Spinal cord (tissue), 10 donors: ENCODE data around the gene HSPBP1. TPM values are rescaled to one million over a fixed set of nuclear protein-coding genes. Genes with fewer than 3 reads are reported as not detected.

Experiments
- DNase-seq, 6 donors: peaks; one replicate each; pipeline versions ENCODE4 v3.0.0 to v3.0.0-alpha.2; 2013 to 2015; ENCODE audit warnings: low spot score in 6 of 6, low read depth in 4 of 6
- H3K27ac ChIP-seq: one replicate; pipeline ENCODE4 v1.5.1; 2013; ENCODE audit warnings: low read depth, low read length, control low read depth
- H3K27me3 ChIP-seq: one replicate; pipeline ENCODE4 v1.6.1; 2013; ENCODE audit warnings: low read length; ENCODE audit not compliant: control insufficient read depth, insufficient read depth
- H3K36me3 ChIP-seq: one replicate; pipeline ENCODE4 v1.6.1; 2013; ENCODE audit warnings: low read length; ENCODE audit not compliant: control insufficient read depth, insufficient read depth
- H3K4me1 ChIP-seq: one replicate; pipeline ENCODE4 v1.6.1; 2013; ENCODE audit warnings: low read length; ENCODE audit not compliant: control insufficient read depth, insufficient read depth
- H3K4me3 ChIP-seq: one replicate; pipeline ENCODE4 v1.5.1; 2013; ENCODE audit warnings: low read depth, low read length, control low read depth
- H3K9me3 ChIP-seq: one replicate; pipeline ENCODE4 v1.6.1; 2013; ENCODE audit warnings: low read length; ENCODE audit not compliant: control insufficient read depth, insufficient read depth
- WGBS: methylation state at CpG from one replicate; pipeline ENCODE4 v1.1.5; 2013; ENCODE audit warnings: missing lambda C conversion rate; ENCODE audit not compliant: insufficient coverage; 5-methylcytosine and 5-hydroxymethylcytosine counted together
- polyA plus RNA-seq, 2 donors: library from polyadenylated mRNA; unstranded; fragments of 120-200 nt; gene quantifications; one replicate each; pipeline ENCODE4 v1.2.1, GENCODE V29; 2013; ENCODE audit not compliant: insufficient read length in 2 of 2
- total RNA-seq, 2 donors: library from RNA; depleted of rRNA in 1 of 2; stranded (reverse); fragments of 120-200 nt in 1 of 2; fragments of >200 nt in 1 of 2; gene quantifications; one replicate each; pipeline versions ENCODE4 v1.2.3 to v1.2.4, GENCODE V29; 2013 to 2014
- donor health status: healthy.

Gene HSPBP1
- total and polyA plus RNA-seq, 4 donors = 19.6 to 71.4 (median 46.1) TPM

GRCh38 chr19:55248704-55249103 lies 31.2 kb downstream of the HSPBP1 start:
- no peak for DNase-seq
- Histone ChIP-seq H3K36me3 (peaks cover 92% of the 10 kb centered on the region), H3K9me3 (no peaks in the 10 kb centered on the region), H3K4me3 (no peak overlapping the region), H3K27me3 (no peaks in the 10 kb centered on the region), H3K4me1 (peaks cover 4% of the 10 kb centered on the region), H3K27ac (no peak overlapping the region)
- WGBS = 94% methylated on average over 6 of the region's 9 CpGs

GRCh38 chr19:55248166-55248675 lies 31.7 kb downstream of the HSPBP1 start:
- Histone ChIP-seq H3K27me3 (no peaks in the 10 kb centered on the region), H3K9me3 (no peaks in the 10 kb centered on the region), H3K36me3 (peaks cover 94% of the 10 kb centered on the region), H3K27ac (no peak overlapping the region), H3K4me3 (no peak overlapping the region), H3K4me1 (peaks cover 2% of the 10 kb centered on the region)
- no peak for DNase-seq
- WGBS = 90% methylated on average over 10 of the region's 10 CpGs

DNA sequence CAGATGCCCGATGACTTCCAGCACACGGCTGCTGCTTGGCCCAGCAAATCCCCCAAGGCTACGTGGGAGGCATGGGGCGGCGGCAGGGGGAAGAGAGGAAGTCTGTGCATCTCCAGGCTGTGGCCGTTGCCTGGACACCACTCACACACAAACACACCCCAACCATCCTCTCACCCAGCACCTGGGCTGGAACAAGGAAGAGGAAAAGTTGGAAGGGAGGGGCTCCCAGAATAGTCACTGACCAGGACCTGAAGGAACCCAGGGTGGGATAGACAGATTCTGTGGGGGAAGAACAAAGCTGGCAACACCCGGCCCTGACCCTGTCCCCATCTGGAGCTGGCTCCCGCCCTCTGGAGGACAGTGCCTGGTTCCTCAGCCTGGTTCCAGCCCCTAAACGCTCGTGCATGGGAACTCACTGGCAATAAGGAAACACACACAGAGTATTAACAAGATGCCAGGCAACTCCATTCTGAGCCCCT lies 32.2 kb downstream of the HSPBP1 start:
- Histone ChIP-seq H3K27me3 (no peaks in the 10 kb centered on the region), H3K27ac (no peak overlapping the region), H3K9me3 (no peaks in the 10 kb centered on the region), H3K4me3 (no peak overlapping the region), H3K4me1 (no peaks in the 10 kb centered on the region), H3K36me3 (peaks cover 94% of the 10 kb centered on the region)
- DNase-seq = no peak
- WGBS = 61% methylated on average over 4 of the region's 10 CpGs

DNA sequence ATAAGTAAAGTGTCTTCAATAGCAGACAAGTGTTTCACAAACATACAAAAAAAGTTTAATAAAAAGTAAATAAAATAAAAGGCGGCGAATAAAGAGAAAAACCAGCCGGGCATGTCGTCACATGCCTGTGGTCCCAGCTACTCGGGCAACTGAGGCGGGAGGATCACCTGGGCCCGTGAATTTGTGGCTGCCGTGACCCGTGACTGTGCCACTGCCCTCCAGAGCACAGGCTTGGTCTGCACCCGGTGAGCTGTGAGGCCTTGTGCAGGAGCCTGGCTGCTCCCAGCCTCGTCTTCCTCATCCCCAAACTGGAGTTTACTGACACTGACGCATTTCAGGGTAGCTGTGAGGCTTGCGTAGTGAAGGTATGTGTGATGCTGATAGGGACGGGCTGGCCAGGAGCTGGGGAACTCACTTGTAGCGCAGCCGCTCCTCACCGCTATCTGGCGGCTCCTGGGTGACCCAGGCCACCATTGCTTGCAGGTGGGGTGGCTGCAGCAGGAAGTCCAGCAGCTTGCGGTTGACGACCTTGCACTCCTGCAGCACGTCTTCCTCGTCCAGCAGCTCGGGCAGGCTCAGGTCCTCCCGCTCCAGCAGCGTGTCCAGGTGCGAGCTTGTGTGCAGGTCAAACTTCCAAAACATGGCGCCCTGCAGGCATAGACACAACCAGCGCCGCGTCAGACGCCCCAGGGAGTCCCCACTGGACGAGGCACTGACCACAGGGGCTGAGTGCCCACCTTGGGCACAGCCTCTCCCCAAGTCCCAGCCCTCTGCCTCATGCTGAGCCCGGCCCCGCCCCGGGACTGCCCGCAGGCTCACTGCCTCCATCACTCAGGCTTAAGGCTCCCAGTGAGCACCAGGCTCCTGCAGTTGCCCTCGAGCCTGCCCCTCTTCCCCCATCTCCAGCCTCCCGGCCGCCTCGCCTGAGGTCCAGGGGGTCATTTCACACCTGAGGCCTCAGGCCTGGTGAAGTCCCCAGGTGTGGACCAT lies 33.2 kb downstream of the HSPBP1 start:
- WGBS = 92% methylated on average over 40 of the region's 40 CpGs
- no peaks in the 10 kb centered on the region for H3K9me3 ChIP-seq
- H3K4me3 ChIP-seq = no peak overlapping the region
- H3K4me1 ChIP-seq = no peaks in the 10 kb centered on the region
- no peak overlapping the region for H3K27ac ChIP-seq
- H3K27me3 ChIP-seq = no peaks in the 10 kb centered on the region
- H3K36me3 ChIP-seq = peaks cover 96% of the 10 kb centered on the region
- no peak for DNase-seq

DNA sequence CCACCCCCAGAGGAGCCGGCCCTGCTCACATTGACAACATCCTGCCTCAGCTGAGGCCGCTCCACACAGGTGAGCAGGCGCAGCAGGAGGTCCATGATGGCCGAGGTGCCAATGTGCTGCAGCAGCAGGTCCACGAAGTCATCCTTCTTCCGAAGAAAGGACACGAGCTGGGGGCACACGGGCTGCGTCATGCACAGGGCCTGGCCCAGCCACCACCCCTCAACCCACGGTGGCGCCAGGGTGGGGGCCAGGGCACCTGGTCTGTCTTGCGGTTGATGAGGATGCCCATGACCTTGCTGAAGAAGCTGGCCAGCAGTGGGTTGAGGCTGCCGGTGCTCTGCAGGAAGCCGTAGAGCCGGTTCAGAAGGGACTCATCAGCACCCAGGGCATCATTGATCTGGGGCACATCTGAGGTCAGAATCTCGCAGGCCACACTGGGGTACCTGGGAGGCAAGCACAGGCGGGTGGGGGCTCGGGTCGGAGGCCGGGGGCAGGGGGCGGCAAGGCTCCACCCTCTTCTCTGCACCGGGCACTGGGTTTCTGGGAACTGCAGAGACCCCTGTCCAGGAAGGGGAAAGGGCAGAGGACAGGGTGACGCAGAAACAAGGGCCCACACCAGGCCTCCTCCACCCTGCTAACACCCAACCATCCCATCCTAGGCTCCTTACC lies 34.5 kb downstream of the HSPBP1 start:
- H3K36me3 ChIP-seq = peaks cover 97% of the 10 kb centered on the region
- 95% methylated on average over 22 of the region's 23 CpGs for WGBS

DNA sequence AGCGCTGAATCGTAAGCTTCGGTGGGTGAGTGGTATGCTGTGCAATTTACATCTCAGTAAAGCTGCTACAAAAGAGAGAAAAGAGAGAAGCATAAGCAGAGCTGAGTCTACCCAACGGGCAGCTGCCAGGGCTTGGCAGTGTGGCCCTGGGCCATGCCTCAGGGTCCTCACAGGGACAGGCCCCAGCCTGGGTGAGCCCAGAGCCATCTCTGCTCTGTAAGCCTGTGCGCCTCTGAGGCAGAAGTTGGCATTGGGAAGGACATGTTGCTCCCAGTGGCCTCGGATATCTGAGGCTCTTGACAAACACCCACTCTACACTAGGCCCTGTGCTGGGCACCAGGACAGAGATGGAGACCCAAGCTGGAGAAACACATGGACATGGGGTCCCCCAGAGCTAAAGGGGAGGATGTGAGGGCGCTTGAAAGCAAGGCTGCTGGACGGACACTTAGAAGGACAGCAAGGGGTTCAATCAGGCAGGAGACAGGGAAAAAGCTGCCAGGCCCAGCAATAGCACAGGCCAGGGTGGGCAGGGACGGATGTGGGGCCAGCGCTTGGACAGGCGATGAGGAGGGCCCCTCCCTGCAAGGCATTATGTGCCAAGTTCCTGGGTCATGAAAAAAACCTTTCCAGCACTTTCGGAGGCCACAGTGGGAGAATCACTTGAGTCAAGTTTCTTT lies 35.8 kb downstream of the HSPBP1 start:
- 94% methylated on average over 12 of the region's 12 CpGs for WGBS
- Histone ChIP-seq H3K4me1 (no peaks in the 10 kb centered on the region), H3K27me3 (no peaks in the 10 kb centered on the region), H3K9me3 (no peaks in the 10 kb centered on the region), H3K4me3 (no peak overlapping the region), H3K27ac (no peak overlapping the region), H3K36me3 (peaks cover 100% of the 10 kb centered on the region)
- no peak for DNase-seq

More for the DNA sequence above, 34.5 kb downstream of the HSPBP1 start:
- Histone ChIP-seq H3K4me1 (no peaks in the 10 kb centered on the region), H3K4me3 (no peak overlapping the region), H3K9me3 (no peaks in the 10 kb centered on the region), H3K27me3 (no peaks in the 10 kb centered on the region), H3K27ac (no peak overlapping the region)
- no peak for DNase-seq

DNA sequence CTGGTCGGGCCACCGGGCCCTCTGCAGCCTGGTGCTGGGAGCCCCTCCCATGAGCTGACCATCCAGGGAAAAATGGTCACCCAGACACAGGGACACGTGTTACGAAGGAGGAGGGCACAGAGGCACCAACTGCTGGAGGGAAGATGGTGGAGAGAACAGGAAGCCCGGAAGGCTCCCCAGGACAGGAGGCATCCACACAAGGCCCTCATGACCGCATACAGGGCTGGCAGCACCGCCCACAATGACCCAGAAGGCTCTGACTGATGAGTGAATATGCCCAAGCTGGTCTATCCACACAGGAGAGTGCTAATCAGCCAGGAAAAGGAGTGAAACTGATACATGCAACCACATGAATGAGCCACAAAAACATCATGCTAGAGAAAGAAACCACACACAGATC lies 37.4 kb downstream of the HSPBP1 start:
- no peaks in the 10 kb centered on the region for H3K4me1 ChIP-seq
- no peak overlapping the region for H3K27ac ChIP-seq
- H3K27me3 ChIP-seq = no peaks in the 10 kb centered on the region
- WGBS = 84% methylated on average over 7 of the region's 7 CpGs
- peaks cover 100% of the 10 kb centered on the region for H3K36me3 ChIP-seq
- no peak overlapping the region for H3K4me3 ChIP-seq
- H3K9me3 ChIP-seq = no peaks in the 10 kb centered on the region
- no peak for DNase-seq

GRCh38 chr19:55241935-55242464 lies 37.9 kb downstream of the HSPBP1 start:
- H3K27ac ChIP-seq = no peak overlapping the region
- H3K27me3 ChIP-seq = no peaks in the 10 kb centered on the region
- DNase-seq = no peak
- H3K9me3 ChIP-seq = no peaks in the 10 kb centered on the region
- H3K4me3 ChIP-seq = no peak overlapping the region
- 94% methylated on average over 16 of the region's 16 CpGs for WGBS
- H3K36me3 ChIP-seq = peaks cover 100% of the 10 kb centered on the region
- no peaks in the 10 kb centered on the region for H3K4me1 ChIP-seq
